Measurements from ENCODE around the gene CATSPER3. TPM values are rescaled to one million over a fixed set of nuclear protein-coding genes. Genes with fewer than 3 reads are reported as not detected.
"Not testable (repeated sequence)": the region's sequence is repeated elsewhere in the genome, so short reads cannot be mapped to it uniquely, and the experiment has no call there.

Gene CATSPER3
- total RNA-seq, 1 donor from 2014 or later = 0.54 TPM

GRCh38 chr5:134990183-134990582 is 22.5 kb downstream of the CATSPER3 start:
- H3K4me1 Mint-ChIP-seq; intact Hi-C loops (cut with micrococcal nuclease); H3K27ac Mint-ChIP-seq; DNase-seq; H3K9me3 Mint-ChIP-seq; H3K4me3 Mint-ChIP-seq; H3K36me3 Mint-ChIP-seq (ENCODE audit: low read depth): not testable (repeated sequence)
- peaks cover 19% of the 10 kb centered on the region for H3K27me3 Mint-ChIP-seq

- H3K4me1 Mint-ChIP-seq = no peaks in the 10 kb centered on the region
- H3K9me3 Mint-ChIP-seq = no peaks in the 10 kb centered on the region
- intact Hi-C loops (cut with micrococcal nuclease) = no loop called here
- H3K27me3 Mint-ChIP-seq = peaks cover 16% of the 10 kb centered on the region
- H3K36me3 Mint-ChIP-seq (ENCODE audit: low read depth) = no peaks in the 10 kb centered on the region
- no peak for DNase-seq
- no peak overlapping the region for H3K4me3 Mint-ChIP-seq
- no peak overlapping the region for H3K27ac Mint-ChIP-seq
Observed at GRCh38 chr5:134992148-134992547, 24.4 kb downstream of the CATSPER3 start.

- intact Hi-C loops (cut with micrococcal nuclease) = no loop called here
- H3K27me3 Mint-ChIP-seq = peaks cover 15% of the 10 kb centered on the region
- no peaks in the 10 kb centered on the region for H3K9me3 Mint-ChIP-seq
- no peak overlapping the region for H3K4me3 Mint-ChIP-seq
- no peaks in the 10 kb centered on the region for H3K36me3 Mint-ChIP-seq (ENCODE audit: low read depth)
- DNase-seq = no peak
- no peak overlapping the region for H3K27ac Mint-ChIP-seq
- no peaks in the 10 kb centered on the region for H3K4me1 Mint-ChIP-seq
Observed at GRCh38 chr5:134993161-134993560, 25.5 kb downstream of the CATSPER3 start.

GRCh38 chr5:134994560-134995156 is 27.0 kb downstream of the CATSPER3 start:
- intact Hi-C loops (cut with micrococcal nuclease) = no loop called here
- Mint-ChIP-seq H3K4me1 (no peaks in the 10 kb centered on the region), H3K27me3 (peaks cover 12% of the 10 kb centered on the region), H3K27ac (no peak overlapping the region), H3K4me3 (no peak overlapping the region), H3K9me3 (no peaks in the 10 kb centered on the region), H3K36me3 (ENCODE audit: low read depth) (no peaks in the 10 kb centered on the region)
- DNase-seq = no peak

GRCh38 chr5:134995850-134996402 is 28.2 kb downstream of the CATSPER3 start:
- peaks cover 11% of the 10 kb centered on the region for H3K27me3 Mint-ChIP-seq
- intact Hi-C loops (cut with micrococcal nuclease) = no loop called here
- H3K9me3 Mint-ChIP-seq = no peaks in the 10 kb centered on the region
- no peak for DNase-seq
- H3K4me1 Mint-ChIP-seq = no peaks in the 10 kb centered on the region
- no peak overlapping the region for H3K4me3 Mint-ChIP-seq
- no peak overlapping the region for H3K27ac Mint-ChIP-seq
- H3K36me3 Mint-ChIP-seq (ENCODE audit: low read depth) = no peaks in the 10 kb centered on the region

- H3K36me3 Mint-ChIP-seq (ENCODE audit: low read depth) = no peaks in the 10 kb centered on the region
Observed at GRCh38 chr5:134997015-134997414, 29.3 kb downstream of the CATSPER3 start.

GRCh38 chr5:134998068-134998467 is 30.4 kb downstream of the CATSPER3 start:
- intact Hi-C loops (cut with micrococcal nuclease); H3K4me3 Mint-ChIP-seq; H3K4me1 Mint-ChIP-seq; H3K27ac Mint-ChIP-seq; H3K9me3 Mint-ChIP-seq; H3K36me3 Mint-ChIP-seq (ENCODE audit: low read depth); DNase-seq: not testable (repeated sequence)
- peaks cover 16% of the 10 kb centered on the region for H3K27me3 Mint-ChIP-seq

More at GRCh38 chr5:134997015-134997414, 29.3 kb downstream of the CATSPER3 start:
- Mint-ChIP-seq H3K9me3 (no peaks in the 10 kb centered on the region), H3K4me1 (no peaks in the 10 kb centered on the region), H3K27ac (no peak overlapping the region), H3K4me3 (no peak overlapping the region), H3K27me3 (peaks cover 13% of the 10 kb centered on the region)
- no peak for DNase-seq
- intact Hi-C loops (cut with micrococcal nuclease) = no loop called here

- no peaks in the 10 kb centered on the region for H3K9me3 Mint-ChIP-seq
- peaks cover 13% of the 10 kb centered on the region for H3K27me3 Mint-ChIP-seq
- DNase-seq = no peak
- no peaks in the 10 kb centered on the region for H3K4me1 Mint-ChIP-seq
- H3K4me3 Mint-ChIP-seq = no peak overlapping the region
- no peaks in the 10 kb centered on the region for H3K36me3 Mint-ChIP-seq (ENCODE audit: low read depth)
- no peak overlapping the region for H3K27ac Mint-ChIP-seq
- intact Hi-C loops (cut with micrococcal nuclease) = no loop called here
Observed at GRCh38 chr5:135004376-135004775, 36.7 kb downstream of the CATSPER3 start.

- Mint-ChIP-seq H3K9me3 (no peaks in the 10 kb centered on the region), H3K27ac (no peak overlapping the region), H3K4me1 (no peaks in the 10 kb centered on the region), H3K27me3 (peaks cover 11% of the 10 kb centered on the region), H3K36me3 (ENCODE audit: low read depth) (no peaks in the 10 kb centered on the region), H3K4me3 (no peak overlapping the region)
- no peak for DNase-seq
- intact Hi-C loops (cut with micrococcal nuclease) = no loop called here
Observed at GRCh38 chr5:135005076-135005475, 37.4 kb downstream of the CATSPER3 start.

- intact Hi-C loops (cut with micrococcal nuclease) = no loop called here
- no peak overlapping the region for H3K4me3 Mint-ChIP-seq
- no peak for DNase-seq
- H3K4me1 Mint-ChIP-seq = no peaks in the 10 kb centered on the region
- no peaks in the 10 kb centered on the region for H3K36me3 Mint-ChIP-seq (ENCODE audit: low read depth)
- no peaks in the 10 kb centered on the region for H3K9me3 Mint-ChIP-seq
- H3K27me3 Mint-ChIP-seq = peaks cover under 1% of the 10 kb centered on the region
- no peak overlapping the region for H3K27ac Mint-ChIP-seq
Observed at GRCh38 chr5:135007305-135007704, 39.6 kb downstream of the CATSPER3 start.

- Mint-ChIP-seq H3K9me3 (no peaks in the 10 kb centered on the region), H3K27me3 (no peaks in the 10 kb centered on the region), H3K4me1 (no peaks in the 10 kb centered on the region), H3K36me3 (ENCODE audit: low read depth) (no peaks in the 10 kb centered on the region), H3K27ac (no peak overlapping the region), H3K4me3 (no peak overlapping the region)
- no peak for DNase-seq
- intact Hi-C loops (cut with micrococcal nuclease) = no loop called here
Observed at GRCh38 chr5:135007749-135008363, 40.1 kb downstream of the CATSPER3 start.

- H3K36me3 Mint-ChIP-seq (ENCODE audit: low read depth) = no peaks in the 10 kb centered on the region
- H3K27ac Mint-ChIP-seq = no peak overlapping the region
- H3K27me3 Mint-ChIP-seq = no peaks in the 10 kb centered on the region
- no peaks in the 10 kb centered on the region for H3K4me1 Mint-ChIP-seq
- intact Hi-C loops (cut with micrococcal nuclease) = no loop called here
- no peak for DNase-seq
- H3K4me3 Mint-ChIP-seq = no peak overlapping the region
- H3K9me3 Mint-ChIP-seq = no peaks in the 10 kb centered on the region
Observed at GRCh38 chr5:135008556-135008955, 40.8 kb downstream of the CATSPER3 start.

- no peak for DNase-seq
- H3K27ac Mint-ChIP-seq = no peak overlapping the region
- intact Hi-C loops (cut with micrococcal nuclease) = no loop called here
- no peaks in the 10 kb centered on the region for H3K27me3 Mint-ChIP-seq
- no peaks in the 10 kb centered on the region for H3K4me1 Mint-ChIP-seq
- H3K4me3 Mint-ChIP-seq = no peak overlapping the region
- H3K36me3 Mint-ChIP-seq (ENCODE audit: low read depth) = no peaks in the 10 kb centered on the region
- H3K9me3 Mint-ChIP-seq = no peaks in the 10 kb centered on the region
Observed at GRCh38 chr5:135008981-135009735, 41.5 kb downstream of the CATSPER3 start.

Data from activated CD4-positive, alpha-beta T cell treated with anti-CD3 and anti-CD28 coated beads, Interleukin-2, amount 10 ng/mL, durations not matched to agents 24 days and 14 days (primary cell).